ENCODE measurements around the gene SLC41A1. TPM values are rescaled to one million over a fixed set of nuclear protein-coding genes. Genes with fewer than 3 reads are reported as not detected.
A peak's percentile ranks its signal among the peaks of the same experiment; 100 is the strongest.

Gene SLC41A1
- total RNA-seq, 1 donor from 2014 or later, result 17.7 TPM

DNA sequence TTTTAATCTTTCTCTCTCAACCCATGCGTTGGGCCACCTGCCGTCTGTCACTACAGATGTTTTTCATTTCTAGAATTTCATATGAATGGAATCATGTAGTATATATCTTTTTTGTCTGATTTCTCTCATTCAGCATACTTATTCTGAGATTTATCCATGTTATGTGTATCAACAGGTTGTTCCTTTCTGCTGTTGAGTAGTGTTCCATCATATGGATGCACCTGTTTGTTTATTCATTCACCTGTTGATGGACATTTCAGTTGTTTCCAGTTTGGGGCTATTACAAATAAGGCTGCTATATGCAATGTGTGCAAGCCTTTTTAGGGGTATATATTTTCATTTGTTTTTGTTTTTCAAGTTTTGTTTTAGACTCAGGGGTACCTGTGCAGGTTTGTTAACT, 9.4 kb upstream of the SLC41A1 start:
- TF ChIP-seq POLR2AphosphoS5 (IDR thresholded peaks at IDR 0.05; ENCODE audit: insufficient read depth in 1 of 2, low read depth in 1 of 2) (no peak), POLR2A (IDR thresholded peaks at IDR 0.05) (no peak)
- TF ChIP-seq, protein P1, sequence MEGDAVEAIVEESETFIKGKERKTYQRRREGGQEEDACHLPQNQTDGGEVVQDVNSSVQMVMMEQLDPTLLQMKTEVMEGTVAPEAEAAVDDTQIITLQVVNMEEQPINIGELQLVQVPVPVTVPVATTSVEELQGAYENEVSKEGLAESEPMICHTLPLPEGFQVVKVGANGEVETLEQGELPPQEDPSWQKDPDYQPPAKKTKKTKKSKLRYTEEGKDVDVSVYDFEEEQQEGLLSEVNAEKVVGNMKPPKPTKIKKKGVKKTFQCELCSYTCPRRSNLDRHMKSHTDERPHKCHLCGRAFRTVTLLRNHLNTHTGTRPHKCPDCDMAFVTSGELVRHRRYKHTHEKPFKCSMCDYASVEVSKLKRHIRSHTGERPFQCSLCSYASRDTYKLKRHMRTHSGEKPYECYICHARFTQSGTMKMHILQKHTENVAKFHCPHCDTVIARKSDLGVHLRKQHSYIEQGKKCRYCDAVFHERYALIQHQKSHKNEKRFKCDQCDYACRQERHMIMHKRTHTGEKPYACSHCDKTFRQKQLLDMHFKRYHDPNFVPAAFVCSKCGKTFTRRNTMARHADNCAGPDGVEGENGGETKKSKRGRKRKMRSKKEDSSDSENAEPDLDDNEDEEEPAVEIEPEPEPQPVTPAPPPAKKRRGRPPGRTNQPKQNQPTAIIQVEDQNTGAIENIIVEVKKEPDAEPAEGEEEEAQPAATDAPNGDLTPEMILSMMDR (IDR thresholded peaks at IDR 0.05), result no peak
- no peak for DNase-seq (ENCODE audit: extremely low spot score in 2 of 2)
- intact Hi-C loops (cut with DNase I), result no loop called here
- H3K27ac ChIP-seq, result no peak overlapping the region
- no peaks in the 10 kb centered on the region for H3K9me3 ChIP-seq
- no peak overlapping the region for H3K4me3 ChIP-seq
- H3K27me3 ChIP-seq, result no peaks in the 10 kb centered on the region
- no peaks in the 10 kb centered on the region for H3K36me3 ChIP-seq
- H3K4me1 ChIP-seq, result no peaks in the 10 kb centered on the region

DNA sequence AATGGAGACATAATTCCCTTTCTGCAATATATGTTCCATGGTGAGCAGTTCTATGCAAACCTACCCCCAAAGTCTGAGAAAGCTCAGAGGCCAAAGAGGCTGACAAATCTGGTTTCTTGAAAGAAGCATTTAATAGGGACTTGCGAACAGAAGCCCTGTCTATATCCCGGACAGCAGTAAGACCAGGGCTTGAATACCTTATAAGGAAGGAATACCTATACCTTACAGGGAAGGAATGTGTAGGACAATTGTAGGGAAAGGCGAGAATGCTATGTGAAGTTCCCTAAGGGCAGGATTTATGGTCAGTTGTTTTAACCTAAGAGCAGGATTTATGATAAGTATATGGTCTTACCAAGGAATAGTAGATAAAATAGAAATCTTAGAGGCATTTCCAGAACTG, 5.0 kb upstream of the SLC41A1 start:
- no peaks in the 10 kb centered on the region for H3K36me3 ChIP-seq
- intact Hi-C loops (cut with DNase I), result no loop called here
- no peak for DNase-seq (ENCODE audit: extremely low spot score in 2 of 2)
- no peak overlapping the region for H3K4me3 ChIP-seq
- H3K4me1 ChIP-seq, result peaks cover 12% of the 10 kb centered on the region
- H3K9me3 ChIP-seq, result no peaks in the 10 kb centered on the region
- no peaks in the 10 kb centered on the region for H3K27me3 ChIP-seq
- no peak overlapping the region for H3K27ac ChIP-seq
- TF ChIP-seq, protein P1 (IDR thresholded peaks at IDR 0.05), result no peak
- no peak for TF ChIP-seq POLR2A (IDR thresholded peaks at IDR 0.05)
- no peak for TF ChIP-seq POLR2AphosphoS5 (IDR thresholded peaks at IDR 0.05; ENCODE audit: insufficient read depth in 1 of 2, low read depth in 1 of 2)

DNA sequence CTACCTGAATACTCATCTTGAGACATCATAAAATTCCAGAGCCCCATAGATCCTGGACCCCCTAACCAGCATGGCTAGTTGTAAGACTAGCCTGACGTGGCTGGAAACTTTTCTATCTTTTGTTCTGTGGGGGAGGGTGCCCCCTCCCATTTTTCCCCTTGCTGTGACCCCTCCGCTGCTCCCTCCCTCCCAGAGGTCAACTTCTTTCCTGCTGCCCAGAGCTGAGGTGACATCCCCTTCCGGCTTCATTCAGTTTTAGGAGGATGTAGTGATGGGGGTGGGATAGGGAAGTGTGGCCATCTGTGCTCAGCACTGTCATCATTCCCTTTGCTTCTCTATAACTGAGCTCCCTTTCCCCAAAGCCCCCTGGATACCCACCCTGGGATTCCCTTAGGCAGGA, 4.4 kb upstream of the SLC41A1 start:
- H3K9me3 ChIP-seq, result no peaks in the 10 kb centered on the region
- intact Hi-C loops (cut with DNase I), result no loop called here
- TF ChIP-seq, protein P1 (IDR thresholded peaks at IDR 0.05), result no peak
- no peak for TF ChIP-seq POLR2AphosphoS5 (IDR thresholded peaks at IDR 0.05; ENCODE audit: insufficient read depth in 1 of 2, low read depth in 1 of 2)
- no peak for TF ChIP-seq POLR2A (IDR thresholded peaks at IDR 0.05)
- no peak overlapping the region for H3K27ac ChIP-seq
- no peaks in the 10 kb centered on the region for H3K27me3 ChIP-seq
- no peaks in the 10 kb centered on the region for H3K36me3 ChIP-seq
- no peak overlapping the region for H3K4me3 ChIP-seq
- H3K4me1 ChIP-seq, result peaks cover 14% of the 10 kb centered on the region
- no peak for DNase-seq (ENCODE audit: extremely low spot score in 2 of 2)

DNA sequence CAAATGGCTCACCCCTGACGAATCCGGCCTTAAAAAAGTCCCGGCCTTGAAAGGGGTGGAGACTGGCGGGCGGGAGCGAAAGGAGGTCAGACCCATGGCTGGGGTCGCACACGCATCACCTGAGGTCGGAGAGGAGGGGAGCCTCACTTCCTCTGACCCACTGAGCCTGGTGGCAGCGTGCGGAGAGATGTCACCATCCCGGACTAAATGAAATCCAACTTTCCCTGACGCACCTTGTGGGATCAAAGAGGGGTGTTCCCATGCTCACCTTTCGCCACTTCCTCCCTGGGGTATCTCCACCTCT, 709 bp upstream of the SLC41A1 start:
- H3K9me3 ChIP-seq, result no peaks in the 10 kb centered on the region
- H3K27ac ChIP-seq, result peak overlapping the region; percentile 92
- TF ChIP-seq POLR2AphosphoS5 (IDR thresholded peaks at IDR 0.05; ENCODE audit: insufficient read depth in 1 of 2, low read depth in 1 of 2), result no peak
- H3K4me3 ChIP-seq, result peak overlapping the region; percentile 89 to 97
- no peaks in the 10 kb centered on the region for H3K27me3 ChIP-seq
- intact Hi-C loops (cut with DNase I), result no loop called here
- peaks cover 49% of the 10 kb centered on the region for H3K4me1 ChIP-seq
- H3K36me3 ChIP-seq, result no peaks in the 10 kb centered on the region
- peak in 1 of 2 donors; percentile 91 for DNase-seq (ENCODE audit: extremely low spot score in 2 of 2)

DNA sequence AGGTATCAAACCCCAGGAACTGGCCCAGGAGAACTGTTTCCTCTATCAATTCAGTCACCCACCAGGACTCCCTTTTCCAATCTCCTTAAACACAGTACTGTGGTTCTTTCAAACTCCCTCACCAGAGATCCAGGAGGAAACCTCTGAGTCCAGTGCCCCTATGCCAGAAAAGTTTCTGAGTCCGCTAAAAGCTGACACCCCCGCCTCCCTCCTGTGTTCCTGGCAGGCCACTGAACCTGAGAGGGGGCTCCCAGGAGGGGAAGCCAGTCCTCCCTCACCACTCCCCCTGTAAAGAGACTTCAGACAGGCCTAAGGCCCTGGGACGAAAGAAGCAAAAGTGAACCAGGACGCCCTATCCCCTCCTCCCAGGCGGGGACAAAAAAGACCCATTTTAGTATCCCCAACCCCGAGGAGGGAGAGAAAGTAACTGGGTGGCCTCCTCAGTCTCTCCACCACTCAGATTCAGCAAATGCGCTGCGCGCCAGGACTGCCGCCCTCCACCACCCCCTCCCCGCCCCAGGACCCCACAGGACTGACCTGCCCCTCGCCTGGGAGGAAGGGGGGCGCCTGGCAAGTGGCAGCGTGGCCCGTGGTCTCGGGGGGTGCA, 624 bp downstream of the SLC41A1 start:
- Histone ChIP-seq H3K9me3 (no peaks in the 10 kb centered on the region), H3K4me3 (peak overlapping the region; percentile 89 to 97), H3K36me3 (no peaks in the 10 kb centered on the region), H3K4me1 (peaks cover 60% of the 10 kb centered on the region), H3K27me3 (no peaks in the 10 kb centered on the region), H3K27ac (peak overlapping the region; percentile 92)
- TF ChIP-seq POLR2A (IDR thresholded peaks at IDR 0.05) (no peak), POLR2AphosphoS5 (IDR thresholded peaks at IDR 0.05; ENCODE audit: insufficient read depth in 1 of 2, low read depth in 1 of 2) (no peak)
- TF ChIP-seq, protein P1 (IDR thresholded peaks at IDR 0.05), result no peak
- DNase-seq (ENCODE audit: extremely low spot score in 2 of 2), result no peak
- intact Hi-C loops (cut with DNase I), result no loop called here

Measured in vagina (tissue), 2 donors.